ENCODE results near the gene B9D1. TPM values are rescaled to one million over a fixed set of nuclear protein-coding genes. Genes with fewer than 3 reads are reported as not detected.

The B9D1 gene
- polyA plus RNA-seq, 3 donors = 39.6 to 55.2 (median 46.0) TPM

Other genes with a start within 250 kb of the B9D1 start
- gene GRAPL, start 235.1 kb downstream of the B9D1 start, polyA plus RNA-seq (ENCODE audit: insufficient read length in 3 of 3) = 1 to 10 TPM; 1.8 to 5.7 (median 3.2) TPM
- gene EPN2, start 125.4 kb downstream of the B9D1 start, polyA plus RNA-seq (ENCODE audit: insufficient read length in 3 of 3) = 10 to 100 TPM; 44.2 to 50.9 (median 45.5) TPM
- 10 to 100 TPM; 25.0 to 31.6 (median 29.3) TPM for gene MAPK7, start 15.8 kb upstream of the B9D1 start, polyA plus RNA-seq (ENCODE audit: insufficient read length in 3 of 3)
- 100 to 1,000 TPM; 162 to 259 (median 181) TPM for gene MFAP4, start 24.5 kb upstream of the B9D1 start, polyA plus RNA-seq (ENCODE audit: insufficient read length in 3 of 3)
- gene RNF112, start 48.5 kb upstream of the B9D1 start, polyA plus RNA-seq (ENCODE audit: insufficient read length in 3 of 3) = 1 to 10 TPM in 2 of 3 donors, under 1 TPM in 1; 0.96 to 1.3 (median 1.2) TPM
- 10 to 100 TPM; 18.3 to 28.0 (median 26.3) TPM for gene SLC47A1, start 171.1 kb upstream of the B9D1 start, polyA plus RNA-seq (ENCODE audit: insufficient read length in 3 of 3)

All from renal pelvis (tissue), 3 donors.